H9 (cell line): ENCODE results near the gene ZNF618. TPM values are rescaled to one million over a fixed set of nuclear protein-coding genes. Genes with fewer than 3 reads are reported as not detected.

Experiments
- DNase-seq: peaks from one replicate; pipeline ENCODE4 v3.0.0-alpha.2; 2017
- H2AFZ ChIP-seq: one replicate; pipeline ENCODE4 v1.6.1; 2013; ENCODE audit warnings: mild to moderate bottlenecking, low read length, control low read depth, moderate library complexity
- H2AK5ac ChIP-seq: 2 replicates; pipeline ENCODE4 v1.6.1; 2013; ENCODE audit warnings: low read length, control low read depth, mixed read lengths; ENCODE audit not compliant: insufficient read length
- H2BK120ac ChIP-seq: one replicate; pipeline ENCODE4 v1.6.1; 2013; ENCODE audit warnings: low read depth, mild to moderate bottlenecking, low read length, control low read depth, inconsistent platforms; ENCODE audit not compliant: poor library complexity, severe bottlenecking
- H2BK12ac ChIP-seq: 2 replicates; pipeline ENCODE4 v1.6.1; 2013; ENCODE audit warnings: low read length, control low read depth, mixed read lengths, low read depth; ENCODE audit not compliant: insufficient read length
- H2BK15ac ChIP-seq: 2 replicates; pipeline ENCODE4 v1.6.1; 2013; ENCODE audit warnings: low read depth, low read length, control low read depth
- H2BK20ac ChIP-seq: one replicate; pipeline ENCODE4 v1.6.1; 2013; ENCODE audit warnings: low read depth, mild to moderate bottlenecking, low read length, control low read depth, inconsistent platforms; ENCODE audit not compliant: poor library complexity, severe bottlenecking
- H2BK5ac ChIP-seq: 2 replicates; pipeline ENCODE4 v1.6.1; 2013; ENCODE audit warnings: low read length, control low read depth, mixed read lengths; ENCODE audit not compliant: insufficient read length
- H3K14ac ChIP-seq: 2 replicates; pipeline ENCODE4 v1.6.1; 2013; ENCODE audit warnings: low read length, control low read depth; ENCODE audit not compliant: insufficient read depth
- H3K18ac ChIP-seq: 2 replicates; pipeline ENCODE4 v1.6.1; 2013; ENCODE audit warnings: low read depth, mild to moderate bottlenecking, mixed read lengths, low read length, control low read depth; ENCODE audit not compliant: insufficient read length
- H3K23ac ChIP-seq: 2 replicates; pipeline ENCODE4 v1.6.1; 2013; ENCODE audit warnings: low read length, control low read depth, mixed read lengths, low read depth; ENCODE audit not compliant: insufficient read length
- H3K23me2 ChIP-seq: 2 replicates; pipeline ENCODE4 v1.6.1; 2013; ENCODE audit warnings: low read depth, mild to moderate bottlenecking, mixed read lengths, low read length, control low read depth; ENCODE audit not compliant: insufficient read length, poor library complexity, severe bottlenecking
- H3K27ac ChIP-seq: 2 replicates; pipeline ENCODE4 v1.5.1; 2013; ENCODE audit warnings: low read length, control low read depth, mixed read lengths, low read depth; ENCODE audit not compliant: insufficient read length
- H3K27me3 ChIP-seq: 2 replicates; pipeline ENCODE4 v1.6.1; 2013; ENCODE audit warnings: low read length, control low read depth, inconsistent platforms; ENCODE audit not compliant: insufficient read depth
- H3K4ac ChIP-seq: 2 replicates; pipeline ENCODE4 v1.6.1; 2013; ENCODE audit warnings: low read depth, mild to moderate bottlenecking, control low read depth, inconsistent platforms, low read length, moderate library complexity
- H3K4me1 ChIP-seq: 2 replicates; pipeline ENCODE4 v1.6.1; 2013; ENCODE audit warnings: low read length, control low read depth, inconsistent platforms; ENCODE audit not compliant: insufficient read depth
- H3K4me2 ChIP-seq: 2 replicates; pipeline ENCODE4 v1.6.1; 2013; ENCODE audit warnings: low read length, control low read depth, mixed read lengths; ENCODE audit not compliant: insufficient read length, insufficient read depth
- H3K56ac ChIP-seq: 2 replicates; pipeline ENCODE4 v1.6.1; 2013; ENCODE audit warnings: low read depth, mild to moderate bottlenecking, mixed read lengths, low read length, control low read depth; ENCODE audit not compliant: insufficient read length
- H3K79me1 ChIP-seq: 2 replicates; pipeline ENCODE4 v1.6.1; 2013; ENCODE audit warnings: low read depth, mild to moderate bottlenecking, moderate library complexity, low read length, control low read depth, inconsistent platforms; ENCODE audit not compliant: insufficient read depth, poor library complexity, severe bottlenecking
- H3K79me2 ChIP-seq: 2 replicates; pipeline ENCODE4 v1.6.1; 2013; ENCODE audit warnings: low read length, control low read depth, inconsistent platforms; ENCODE audit not compliant: insufficient read depth
- H3K9ac ChIP-seq: 2 replicates; pipeline ENCODE4 v1.6.1; 2013; ENCODE audit warnings: low read length, control low read depth, mixed read lengths; ENCODE audit not compliant: insufficient read length; ENCODE audit errors: extremely low read depth
- H3K9me3 ChIP-seq: one replicate; pipeline ENCODE4 v1.6.1; 2013; ENCODE audit warnings: low read depth, low read length, inconsistent platforms; ENCODE audit not compliant: control insufficient read depth
- H3T11ph ChIP-seq: one replicate; pipeline ENCODE4 v1.6.1; 2013; ENCODE audit warnings: mild to moderate bottlenecking, low read length, control low read depth, inconsistent platforms
- H4K20me1 ChIP-seq: one replicate; pipeline ENCODE4 v1.6.1; 2013; ENCODE audit not compliant: control insufficient read depth, insufficient read length, insufficient read depth
- H4K5ac ChIP-seq: 2 replicates; pipeline ENCODE4 v1.6.1; 2013; ENCODE audit warnings: low read depth, mild to moderate bottlenecking, mixed read lengths, low read length, control low read depth; ENCODE audit not compliant: insufficient read length
- H4K8ac ChIP-seq: replicated peaks from 2 replicates; pipeline ENCODE4 v1.6.1; 2013; ENCODE audit warnings: low read length, control low read depth, mixed read lengths, low read depth; ENCODE audit not compliant: insufficient read length
- H4K91ac ChIP-seq: 2 replicates; pipeline ENCODE4 v1.6.1; 2013; ENCODE audit warnings: low read depth, mild to moderate bottlenecking, moderate library complexity, mixed read lengths, low read length, control low read depth; ENCODE audit not compliant: insufficient read length
- H3K27ac Mint-ChIP-seq, 3 experiments: 2 replicates in 2 of 3; 3 replicates in 1 of 3; pipeline ENCODE4 v1.8.0; 2020 to 2021; ENCODE audit warnings: mixed read lengths in 3 of 3, mild to moderate bottlenecking in 1 of 3, moderate library complexity in 1 of 3
- H3K27me3 Mint-ChIP-seq: 2 replicates; pipeline ENCODE4 v1.8.0; 2021; ENCODE audit warnings: low read depth, mild to moderate bottlenecking, moderate library complexity, mixed read lengths
- H3K36me3 Mint-ChIP-seq, 3 experiments: 2 replicates in 2 of 3; 3 replicates in 1 of 3; pipeline ENCODE4 v1.8.0; 2020 to 2021; ENCODE audit warnings: low read depth in 3 of 3, mixed read lengths in 3 of 3; ENCODE audit not compliant: insufficient read depth in 1 of 3
- H3K4me1 Mint-ChIP-seq, 2 experiments: 2 replicates each; pipeline ENCODE4 v1.8.0; 2020; ENCODE audit warnings: mixed read lengths in 2 of 2
- H3K4me3 Mint-ChIP-seq, 2 experiments: 2 replicates in 1 of 2; 3 replicates in 1 of 2; pipeline ENCODE4 v1.8.0; 2020 to 2021; ENCODE audit warnings: mild to moderate bottlenecking in 2 of 2, mixed read lengths in 2 of 2, moderate library complexity in 1 of 2
- H3K9me3 Mint-ChIP-seq, 2 experiments: 2 replicates in 1 of 2; 3 replicates in 1 of 2; pipeline ENCODE4 v1.8.0; 2020; ENCODE audit warnings: mild to moderate bottlenecking in 2 of 2, mixed read lengths in 2 of 2, moderate library complexity in 1 of 2
- CTCF ChIP-seq: fragments of 200-600 bp; sonication (generic); conservative IDR thresholded peaks from 3 replicates; pipeline ENCODE4 v1.8.0; 2021; ENCODE audit warnings: antibody characterized with exemption, mild to moderate bottlenecking
- WGBS: extraction: QIAGEN DNeasy Blood & Tissue Kit; methylation state at CpG from one replicate; pipeline ENCODE4 v1.1.7; 2013; ENCODE audit warnings: missing lambda C conversion rate, low lambda C conversion rate, mixed read lengths; ENCODE audit not compliant: insufficient read length; ENCODE audit errors: extremely low coverage; 5-methylcytosine and 5-hydroxymethylcytosine counted together
- total RNA-seq: library from RNA; stranded (reverse); gene quantifications from 2 replicates; pipeline ENCODE4 v1.2.1, GENCODE V29; 2021

Gene ZNF618
- total RNA-seq, 1 experiment from 2014 or later: 13.6 TPM

- Histone ChIP-seq H2BK20ac (no peak overlapping the region), H3T11ph (no peak overlapping the region), H4K91ac (no peak overlapping the region), H2BK15ac (no peak overlapping the region), H3K4ac (no peak overlapping the region), H3K9ac (no peak overlapping the region), H3K14ac (no peak overlapping the region), H3K27me3 (no peaks in the 10 kb centered on the region), H3K18ac (no peak overlapping the region), H2AK5ac (no peak overlapping the region), H3K4me2 (no peak overlapping the region), H3K23ac (no peak overlapping the region), H2AFZ (no peak overlapping the region), H3K56ac (no peak overlapping the region), H4K20me1 (no peaks in the 10 kb centered on the region), H2BK120ac (no peak overlapping the region), H3K79me1 (no peaks in the 10 kb centered on the region), H4K8ac (no peak overlapping the region), H3K9me3 (no peaks in the 10 kb centered on the region), H3K23me2 (no peaks in the 10 kb centered on the region), H3K79me2 (no peaks in the 10 kb centered on the region), H3K27ac (no peak overlapping the region), H2BK5ac (no peak overlapping the region), H4K5ac (no peak overlapping the region), H3K4me1 (no peaks in the 10 kb centered on the region), H2BK12ac (no peak overlapping the region)
- Mint-ChIP-seq H3K4me3 (no peak overlapping the region), H3K27me3 (no peaks in the 10 kb centered on the region), H3K27ac (no peak overlapping the region), H3K4me1 (peaks cover 6 to 7% of the 10 kb centered on the region in 2 experiments), H3K9me3 (no peaks in the 10 kb centered on the region), H3K36me3 (peaks cover 9 to 26% (median 16%) of the 10 kb centered on the region in 3 experiments; a peak in 5 of 7 replicates)
- no CpG with 5 or more reads among the region's 4 CpGs for whole genome bisulfite sequencing
- DNase-seq: peak; percentile 5
- no peak for TF ChIP-seq CTCF
Measured at GRCh38 chr9:114006155-114006550, 130.0 kb downstream of the ZNF618 start.
